GM12874 (cell line): ENCODE results near the gene DBP.

Experiments
- CTCF ChIP-seq: IDR thresholded peaks from 2 replicates; pipeline ENCODE4 v1.5.1; 2011; ENCODE audit warnings: low read depth, mild to moderate bottlenecking, control low read depth, low read length, moderate library complexity; ENCODE audit not compliant: insufficient read depth

Gene DBP

DNA sequence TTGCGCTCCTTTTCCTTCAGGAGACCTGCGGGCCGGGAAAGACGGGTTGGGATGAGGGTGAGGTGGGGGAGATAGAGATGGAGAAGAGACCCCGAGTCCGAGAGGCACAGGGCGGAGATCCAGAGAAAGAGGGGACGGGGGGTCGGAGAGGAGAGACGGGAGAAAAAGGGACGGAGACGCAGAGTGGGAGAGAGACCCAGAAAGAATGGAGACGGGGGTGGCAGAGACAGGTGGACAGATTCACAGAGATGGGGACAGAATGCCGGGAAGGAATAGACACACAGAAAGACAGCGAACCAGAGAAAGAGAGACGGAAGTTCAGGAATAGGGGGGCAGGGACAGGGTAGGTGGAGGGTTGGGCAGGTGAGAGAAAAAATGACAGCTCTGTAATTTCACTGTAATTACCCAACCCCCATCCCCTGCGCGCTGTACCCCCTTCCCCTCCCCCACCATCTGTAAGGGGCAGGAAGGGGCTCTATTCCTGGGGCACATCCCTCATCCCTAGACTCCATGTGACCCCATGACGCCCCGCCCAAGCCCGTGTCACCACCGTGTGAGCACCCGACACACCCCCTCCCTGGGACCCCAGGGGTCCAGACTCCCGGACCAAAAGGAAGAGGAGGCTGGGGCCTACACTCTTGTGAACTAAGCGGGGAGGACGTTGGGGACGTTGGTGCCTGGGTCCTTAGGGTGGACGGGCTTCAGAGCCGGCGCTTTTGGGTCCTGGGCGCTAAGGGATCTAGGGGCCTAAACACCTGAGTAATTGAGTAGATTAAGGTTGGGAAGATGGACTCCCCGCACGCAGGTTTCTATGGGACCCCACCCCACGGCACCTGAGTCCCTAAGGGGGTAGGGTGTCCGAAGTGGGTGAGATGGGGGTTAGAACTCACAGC, 967 bp downstream of the DBP start:
- TF ChIP-seq CTCF, result no peak

GRCh38 chr19:48635263-48635965, 1.8 kb downstream of the DBP start:
- TF ChIP-seq CTCF, result no peak

DNA sequence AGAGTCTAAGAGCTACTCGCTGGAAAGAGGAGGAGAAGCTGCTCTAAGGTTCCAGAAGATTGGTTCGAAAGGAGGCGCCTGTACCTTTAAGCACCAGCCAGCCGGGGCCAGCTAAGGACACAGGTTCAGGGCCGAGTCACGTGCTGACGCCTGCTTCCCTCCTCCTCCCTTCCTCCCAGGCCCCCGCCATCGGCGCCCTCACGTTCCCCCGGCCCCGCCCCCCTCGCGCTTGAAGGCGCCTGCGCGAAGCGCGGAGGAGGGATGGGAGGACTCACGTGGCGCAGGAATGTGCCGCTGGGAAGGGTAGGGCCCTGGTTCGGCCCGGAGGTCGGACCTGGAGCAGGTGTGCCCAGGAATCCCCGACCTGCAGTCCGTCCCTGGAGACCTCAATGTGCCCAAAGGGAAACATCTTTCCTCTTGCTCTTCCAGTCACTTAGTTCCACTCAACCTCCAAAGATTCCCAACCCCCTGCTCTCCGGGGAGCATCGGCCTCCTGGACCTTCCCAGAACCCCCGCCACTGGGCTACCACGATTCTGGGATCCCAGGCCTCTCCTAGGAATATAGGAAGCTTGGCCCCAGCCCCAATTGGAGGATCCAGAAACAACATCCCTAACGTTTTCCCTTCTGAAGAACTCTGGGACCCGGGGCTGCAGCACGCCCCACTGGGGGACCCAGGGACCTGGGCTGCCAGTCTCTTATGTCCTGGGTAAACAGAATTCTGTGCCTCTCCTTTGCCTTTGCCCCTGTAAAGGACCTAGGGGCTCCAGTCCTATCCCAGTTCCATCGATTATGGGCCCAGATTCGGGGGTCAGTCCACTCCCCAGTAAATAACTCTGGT, 2.5 kb downstream of the DBP start:
- TF ChIP-seq CTCF, result no peak

GRCh38 chr19:48634036-48634342, 3.2 kb downstream of the DBP start:
- TF ChIP-seq CTCF, result no peak

DNA sequence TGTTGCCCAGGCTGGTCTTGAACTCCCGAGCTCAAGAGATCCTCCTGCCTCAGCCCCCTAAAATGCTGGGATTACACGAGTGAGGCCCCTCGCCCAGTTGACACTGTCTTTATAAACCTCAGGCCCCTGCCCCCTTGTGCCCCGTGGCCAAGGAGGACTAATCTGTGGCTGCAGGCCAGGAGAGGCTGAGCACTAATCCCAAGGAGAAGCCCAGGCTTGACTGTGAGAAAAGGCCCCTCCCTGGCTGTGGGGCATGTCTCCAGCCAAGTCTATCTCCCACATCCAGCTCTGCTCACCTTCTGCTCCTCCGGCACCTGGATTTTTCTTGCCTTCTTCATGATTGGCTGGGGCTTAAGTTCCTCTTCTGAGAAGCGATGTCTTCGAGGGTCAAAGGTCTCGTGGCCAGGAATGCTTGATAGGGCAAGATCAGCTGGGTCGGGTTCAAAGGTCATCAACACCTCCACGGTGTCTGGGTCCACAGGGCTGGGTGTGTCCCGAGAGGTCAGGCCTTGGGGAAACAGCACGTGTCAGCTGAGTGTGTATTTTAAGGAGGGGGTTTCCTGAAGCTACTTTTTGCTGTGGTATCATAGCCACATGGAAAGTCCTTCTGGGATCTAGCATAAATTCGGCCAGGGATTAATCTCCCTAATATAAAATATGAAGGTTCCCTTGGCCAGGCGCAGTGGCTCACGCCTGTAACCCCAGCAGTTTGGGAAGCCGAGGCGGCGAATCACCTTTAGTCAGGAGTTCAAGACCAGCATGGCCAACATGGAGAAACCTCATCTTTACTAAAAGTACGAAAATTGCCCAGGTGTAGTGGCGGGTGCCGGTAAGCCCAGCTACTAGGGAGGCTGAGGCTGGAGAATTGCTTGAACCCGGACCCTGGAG, 3.8 kb downstream of the DBP start:
- TF ChIP-seq CTCF, result no peak

- TF ChIP-seq CTCF, result no peak
These were observed 4.5 kb downstream of the DBP start for GRCh38 chr19:48632692-48633147.
